ENCODE results near the gene ERMAP. TPM values are rescaled to one million over a fixed set of nuclear protein-coding genes. Genes with fewer than 3 reads are reported as not detected.

Gene ERMAP
- 21.8 TPM for polyA plus RNA-seq
- long read RNA-seq, donor 1, partial matches to known transcripts: 0 of 2 reads
- long read RNA-seq, donor 1, other reads (novel, unspliced or antisense): 0 of 2 reads
- long read RNA-seq, donor 2, partial matches to known transcripts: 7 of 8 reads
- long read RNA-seq, donor 2, other reads (novel, unspliced or antisense): 0 of 8 reads
- long read RNA-seq, donor 3: 0 reads
- long read RNA-seq, donor 4: 0 reads
- long read RNA-seq, donor 5, partial matches to known transcripts: 0 of 2 reads
- long read RNA-seq, donor 5, other reads (novel, unspliced or antisense): 0 of 2 reads
- long read RNA-seq, donor 6: 0 reads
- long read RNA-seq, donor 7: 0 reads
- long read RNA-seq, donor 8: 0 reads
- long read RNA-seq, donor 9: 0 reads
- long read RNA-seq, donor 10: 0 reads
- long read RNA-seq, donor 11: 0 reads

- peak; percentile 90 to 92 for DNase-seq
- peak within 1 kb of the TSS; percentile 98 for H3K27ac ChIP-seq (ENCODE audit: low read length)
- H3K4me1 ChIP-seq (ENCODE audit: control insufficient read depth, insufficient read depth, low read length): peaks cover 3% of the 10 kb centered on the region
- peak within 1 kb of the TSS; percentile 73 for H3K4me3 ChIP-seq (ENCODE audit: low read length)
- no peaks in the 10 kb centered on the region for H3K9me3 ChIP-seq (ENCODE audit: control insufficient read depth, low read depth, low read length)
- H3K36me3 ChIP-seq (ENCODE audit: control insufficient read depth, insufficient read depth, low read length): no peaks in the 10 kb centered on the region
- no CpG with 5 or more reads among the region's 66 CpGs for WGBS (ENCODE audit: insufficient coverage, low lambda C conversion rate)
- H3K27me3 ChIP-seq (ENCODE audit: control insufficient read depth, insufficient read depth, low read length): no peaks in the 10 kb centered on the region
Measured at GRCh38 chr1:42816585-42817439, at the start of gene ERMAP, which contains the start of gene SVBP. Gene ERMAP, plus strand, starts transcription at chr1:42817122. Its CDS starts 13,327 bp downstream, at chr1:42830449. Gene SVBP, minus strand, starts transcription at chr1:42817397. Its CDS starts 853 bp downstream, at chr1:42816544.

- no CpG with 5 or more reads among the region's 23 CpGs for WGBS (ENCODE audit: insufficient coverage, low lambda C conversion rate)
- Histone ChIP-seq H3K4me1 (ENCODE audit: control insufficient read depth, insufficient read depth, low read length) (peaks cover 6% of the 10 kb centered on the region), H3K27ac (ENCODE audit: low read length) (peak overlapping the region; percentile 92), H3K36me3 (ENCODE audit: control insufficient read depth, insufficient read depth, low read length) (no peaks in the 10 kb centered on the region), H3K27me3 (ENCODE audit: control insufficient read depth, insufficient read depth, low read length) (no peaks in the 10 kb centered on the region), H3K9me3 (ENCODE audit: control insufficient read depth, low read depth, low read length) (no peaks in the 10 kb centered on the region), H3K4me3 (ENCODE audit: low read length) (peak overlapping the region; percentile 86)
- peak; percentile 37 to 82 for DNase-seq
Measured at GRCh38 chr1:42767510-42768000, 49.4 kb upstream of the ERMAP start.

- peaks cover under 1% of the 10 kb centered on the region for H3K36me3 ChIP-seq (ENCODE audit: control insufficient read depth, insufficient read depth, low read length)
- H3K9me3 ChIP-seq (ENCODE audit: control insufficient read depth, low read depth, low read length): no peaks in the 10 kb centered on the region
- peaks cover 6% of the 10 kb centered on the region for H3K4me1 ChIP-seq (ENCODE audit: control insufficient read depth, insufficient read depth, low read length)
- DNase-seq: no peak
- WGBS (ENCODE audit: insufficient coverage, low lambda C conversion rate): 100% methylated on average over 1 of the region's 2 CpGs
- no peaks in the 10 kb centered on the region for H3K27me3 ChIP-seq (ENCODE audit: control insufficient read depth, insufficient read depth, low read length)
- peak overlapping the region; percentile 86 for H3K4me3 ChIP-seq (ENCODE audit: low read length)
- peak overlapping the region; percentile 92 for H3K27ac ChIP-seq (ENCODE audit: low read length)
Measured at GRCh38 chr1:42768172-42768571, 48.8 kb upstream of the ERMAP start.

- Histone ChIP-seq H3K4me3 (ENCODE audit: low read length) (no peak overlapping the region), H3K27ac (ENCODE audit: low read length) (no peak overlapping the region), H3K27me3 (ENCODE audit: control insufficient read depth, insufficient read depth, low read length) (no peaks in the 10 kb centered on the region), H3K36me3 (ENCODE audit: control insufficient read depth, insufficient read depth, low read length) (peaks cover 11% of the 10 kb centered on the region), H3K9me3 (ENCODE audit: control insufficient read depth, low read depth, low read length) (no peaks in the 10 kb centered on the region), H3K4me1 (ENCODE audit: control insufficient read depth, insufficient read depth, low read length) (peaks cover 6% of the 10 kb centered on the region)
- peak; percentile 56 to 75 for DNase-seq
- WGBS (ENCODE audit: insufficient coverage, low lambda C conversion rate): 100% methylated on average over 1 of the region's 3 CpGs
Measured at GRCh38 chr1:42769811-42770210, 47.1 kb upstream of the ERMAP start.

- Histone ChIP-seq H3K4me1 (ENCODE audit: control insufficient read depth, insufficient read depth, low read length) (peaks cover 3% of the 10 kb centered on the region), H3K36me3 (ENCODE audit: control insufficient read depth, insufficient read depth, low read length) (peaks cover 45% of the 10 kb centered on the region), H3K9me3 (ENCODE audit: control insufficient read depth, low read depth, low read length) (no peaks in the 10 kb centered on the region), H3K27ac (ENCODE audit: low read length) (no peak overlapping the region), H3K4me3 (ENCODE audit: low read length) (no peak overlapping the region), H3K27me3 (ENCODE audit: control insufficient read depth, insufficient read depth, low read length) (no peaks in the 10 kb centered on the region)
- no peak for DNase-seq
- 60% methylated on average over 2 of the region's 2 CpGs for WGBS (ENCODE audit: insufficient coverage, low lambda C conversion rate)
Measured at GRCh38 chr1:42773420-42773819, 43.5 kb upstream of the ERMAP start.

- H3K36me3 ChIP-seq (ENCODE audit: control insufficient read depth, insufficient read depth, low read length): peaks cover 51% of the 10 kb centered on the region
- WGBS (ENCODE audit: insufficient coverage, low lambda C conversion rate): no CpG with 5 or more reads among the region's 5 CpGs
- H3K27me3 ChIP-seq (ENCODE audit: control insufficient read depth, insufficient read depth, low read length): no peaks in the 10 kb centered on the region
Measured at GRCh38 chr1:42774928-42775526, 41.9 kb upstream of the ERMAP start.

GRCh38 chr1:42776502-42776901 is 40.4 kb upstream of the ERMAP start:
- no CpG with 5 or more reads among the region's 6 CpGs for WGBS (ENCODE audit: insufficient coverage, low lambda C conversion rate)
- H3K27me3 ChIP-seq (ENCODE audit: control insufficient read depth, insufficient read depth, low read length): no peaks in the 10 kb centered on the region
- DNase-seq: peak in 1 of 2 donors; percentile 56
- no peak overlapping the region for H3K4me3 ChIP-seq (ENCODE audit: low read length)
- H3K36me3 ChIP-seq (ENCODE audit: control insufficient read depth, insufficient read depth, low read length): peaks cover 52% of the 10 kb centered on the region
- H3K4me1 ChIP-seq (ENCODE audit: control insufficient read depth, insufficient read depth, low read length): no peaks in the 10 kb centered on the region
- no peaks in the 10 kb centered on the region for H3K9me3 ChIP-seq (ENCODE audit: control insufficient read depth, low read depth, low read length)
- no peak overlapping the region for H3K27ac ChIP-seq (ENCODE audit: low read length)

More at GRCh38 chr1:42774928-42775526, 41.9 kb upstream of the ERMAP start:
- no peak overlapping the region for H3K27ac ChIP-seq (ENCODE audit: low read length)
- no peaks in the 10 kb centered on the region for H3K9me3 ChIP-seq (ENCODE audit: control insufficient read depth, low read depth, low read length)
- no peak for DNase-seq
- peaks cover 2% of the 10 kb centered on the region for H3K4me1 ChIP-seq (ENCODE audit: control insufficient read depth, insufficient read depth, low read length)
- H3K4me3 ChIP-seq (ENCODE audit: low read length): no peak overlapping the region

GRCh38 chr1:42777852-42778251 is 39.1 kb upstream of the ERMAP start:
- H3K36me3 ChIP-seq (ENCODE audit: control insufficient read depth, insufficient read depth, low read length): peaks cover 58% of the 10 kb centered on the region
- no peak overlapping the region for H3K4me3 ChIP-seq (ENCODE audit: low read length)
- no peaks in the 10 kb centered on the region for H3K4me1 ChIP-seq (ENCODE audit: control insufficient read depth, insufficient read depth, low read length)
- no peak for DNase-seq
- H3K27ac ChIP-seq (ENCODE audit: low read length): no peak overlapping the region
- H3K27me3 ChIP-seq (ENCODE audit: control insufficient read depth, insufficient read depth, low read length): no peaks in the 10 kb centered on the region
- no peaks in the 10 kb centered on the region for H3K9me3 ChIP-seq (ENCODE audit: control insufficient read depth, low read depth, low read length)

- Histone ChIP-seq H3K27ac (ENCODE audit: low read length) (no peak overlapping the region), H3K27me3 (ENCODE audit: control insufficient read depth, insufficient read depth, low read length) (peaks cover 3% of the 10 kb centered on the region), H3K36me3 (ENCODE audit: control insufficient read depth, insufficient read depth, low read length) (peaks cover 49% of the 10 kb centered on the region), H3K4me3 (ENCODE audit: low read length) (no peak overlapping the region), H3K9me3 (ENCODE audit: control insufficient read depth, low read depth, low read length) (peaks cover 3% of the 10 kb centered on the region), H3K4me1 (ENCODE audit: control insufficient read depth, insufficient read depth, low read length) (no peaks in the 10 kb centered on the region)
- 100% methylated on average over 1 of the region's 2 CpGs for WGBS (ENCODE audit: insufficient coverage, low lambda C conversion rate)
- DNase-seq: no peak
Measured at GRCh38 chr1:42779725-42780124, 37.2 kb upstream of the ERMAP start.

GRCh38 chr1:42780176-42780575 is 36.7 kb upstream of the ERMAP start:
- Histone ChIP-seq H3K27ac (ENCODE audit: low read length) (no peak overlapping the region), H3K36me3 (ENCODE audit: control insufficient read depth, insufficient read depth, low read length) (peaks cover 44% of the 10 kb centered on the region), H3K4me3 (ENCODE audit: low read length) (no peak overlapping the region), H3K27me3 (ENCODE audit: control insufficient read depth, insufficient read depth, low read length) (peaks cover 8% of the 10 kb centered on the region), H3K9me3 (ENCODE audit: control insufficient read depth, low read depth, low read length) (peaks cover 6% of the 10 kb centered on the region), H3K4me1 (ENCODE audit: control insufficient read depth, insufficient read depth, low read length) (peaks cover 4% of the 10 kb centered on the region)
- no peak for DNase-seq
- no CpG with 5 or more reads among the region's 1 CpG for WGBS (ENCODE audit: insufficient coverage, low lambda C conversion rate)
